Ammon's horn (tissue), 1 donor: ENCODE measurements around the gene TWNK.
"Not testable (repeated sequence)": the region's sequence is repeated elsewhere in the genome, so short reads cannot be mapped to it uniquely, and the experiment has no call there.

ENCODE experiments used
- DNase-seq: peaks from one replicate; pipeline ENCODE4 v3.0.0-alpha.2; 2016; ENCODE audit warnings: low spot score

TWNK gene

DNA sequence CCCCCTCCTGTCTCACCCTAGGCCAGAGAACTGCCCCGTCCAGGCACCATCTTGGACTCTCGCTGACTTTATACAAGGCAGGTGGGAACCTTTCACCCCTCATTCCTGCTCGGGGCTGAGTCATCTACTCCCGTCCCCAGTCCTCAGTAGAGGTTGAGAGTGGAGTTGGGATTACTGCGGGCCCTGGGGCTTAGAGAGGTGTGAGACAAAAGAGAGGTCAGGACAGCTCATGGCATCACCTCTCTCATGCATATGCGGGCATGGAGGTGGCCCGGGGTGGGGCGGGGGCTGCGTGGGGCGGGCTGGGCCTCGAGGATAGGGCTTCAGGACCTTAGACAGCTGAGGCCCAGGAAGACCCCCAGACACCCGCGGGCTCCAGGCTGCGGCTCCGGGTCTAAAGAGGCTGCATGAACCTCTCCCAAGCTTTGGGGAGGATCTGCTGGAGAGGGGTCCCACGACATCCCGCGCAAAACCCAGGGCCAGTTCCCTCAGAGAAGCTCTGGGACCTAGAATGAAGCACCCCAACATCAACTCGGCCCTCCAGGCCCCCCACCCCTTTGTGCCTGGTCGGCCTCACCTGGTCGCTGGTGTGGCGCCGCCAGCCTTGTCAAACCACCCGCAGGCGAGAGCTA is 43.3 kb downstream of the TWNK start:
- no peak for DNase-seq

DNA sequence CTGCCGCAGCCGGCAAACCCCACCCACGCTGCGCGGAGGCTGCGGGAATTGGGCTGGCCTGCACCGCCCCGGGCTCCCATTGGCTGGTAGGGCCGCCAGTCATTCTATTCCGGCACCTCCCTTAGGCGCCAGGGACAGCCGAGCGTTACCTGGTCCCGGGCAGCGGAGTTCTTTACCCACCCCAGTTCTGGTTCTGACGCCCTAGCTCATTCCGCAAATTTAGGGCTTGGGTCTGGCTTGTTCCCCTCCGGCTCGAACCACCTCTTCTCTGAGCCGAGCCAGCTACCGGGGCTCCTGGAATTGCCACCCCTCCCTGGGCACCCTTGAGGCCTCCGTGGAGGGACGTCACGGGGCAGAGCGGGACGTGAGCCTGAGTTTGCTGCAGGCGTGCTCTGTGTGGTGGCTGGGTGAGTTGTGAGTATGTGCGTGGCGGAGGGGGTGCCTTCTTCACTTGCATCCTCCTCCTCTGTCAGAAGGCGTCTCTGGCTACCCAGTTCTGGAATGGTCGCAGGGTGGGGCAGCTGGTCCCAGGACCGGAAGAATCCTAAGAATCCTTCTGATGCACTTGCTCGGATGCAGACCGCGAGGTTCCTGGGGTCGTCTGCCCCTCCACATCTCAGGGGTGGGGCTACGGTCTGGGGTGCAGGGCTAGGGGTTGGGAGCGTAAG is 43.9 kb downstream of the TWNK start, which contains the start of the genes PDZD7 and SFXN3:
Gene PDZD7 (minus strand): TSS at position 2 of the 668 bp plus-strand sequence. CDS start 910 bp downstream, outside the sequence.
Gene SFXN3 (plus strand): TSS at position 107 of the 668 bp plus-strand sequence. CDS start 3,461 bp downstream, outside the sequence.
- DNase-seq: peak; percentile 97

DNA sequence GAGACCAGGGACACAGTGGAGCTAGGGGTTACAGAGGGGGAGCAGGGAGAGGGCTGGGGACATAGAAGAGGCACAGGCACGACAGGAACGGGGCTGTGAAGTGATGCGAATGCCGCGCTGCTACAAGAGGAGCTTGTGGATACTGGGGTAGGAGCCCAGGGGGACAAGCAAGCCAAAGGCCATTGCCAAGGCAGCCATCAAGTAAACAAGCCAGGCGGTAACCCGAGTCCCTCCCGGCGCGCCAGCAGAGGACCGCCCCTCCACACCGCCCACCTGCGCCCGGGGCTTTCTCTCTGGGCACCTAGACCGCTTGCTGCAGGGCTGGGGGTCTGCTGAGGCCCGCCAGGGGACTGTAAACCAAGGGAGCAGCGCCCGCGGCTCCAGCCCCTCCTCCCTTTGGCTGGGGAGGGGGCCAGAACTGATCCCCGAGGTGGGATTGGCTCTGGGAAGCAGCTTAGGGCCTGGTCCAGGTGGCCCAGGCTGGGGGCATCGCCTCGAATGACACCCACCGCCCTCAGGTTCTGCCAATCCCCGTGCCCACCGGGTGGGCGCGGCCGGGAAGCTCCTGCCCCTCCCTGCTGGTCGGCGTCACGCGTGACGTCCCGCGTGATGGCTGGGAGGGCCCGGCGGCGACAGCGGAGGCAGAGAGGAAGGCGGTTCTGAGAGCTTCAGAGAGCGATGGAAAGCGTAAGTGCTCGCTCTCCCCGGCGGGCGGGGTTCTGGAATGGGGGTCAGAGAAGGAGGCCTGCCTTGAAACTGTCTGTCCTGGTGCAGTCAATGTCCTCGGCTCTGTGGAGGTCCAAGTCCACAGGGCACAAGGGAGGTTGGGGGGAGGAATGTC is 44.7 kb downstream of the TWNK start:
- peak; percentile 96 for DNase-seq

- DNase-seq: peak; percentile 89
These were observed 45.4 kb downstream of the TWNK start for GRCh38 chr10:101032637-101033224.

GRCh38 chr10:101033276-101033675 is 45.9 kb downstream of the TWNK start:
- DNase-seq: no peak

- DNase-seq: not testable (repeated sequence)
These were observed 47.1 kb downstream of the TWNK start for GRCh38 chr10:101034404-101034803.

DNA sequence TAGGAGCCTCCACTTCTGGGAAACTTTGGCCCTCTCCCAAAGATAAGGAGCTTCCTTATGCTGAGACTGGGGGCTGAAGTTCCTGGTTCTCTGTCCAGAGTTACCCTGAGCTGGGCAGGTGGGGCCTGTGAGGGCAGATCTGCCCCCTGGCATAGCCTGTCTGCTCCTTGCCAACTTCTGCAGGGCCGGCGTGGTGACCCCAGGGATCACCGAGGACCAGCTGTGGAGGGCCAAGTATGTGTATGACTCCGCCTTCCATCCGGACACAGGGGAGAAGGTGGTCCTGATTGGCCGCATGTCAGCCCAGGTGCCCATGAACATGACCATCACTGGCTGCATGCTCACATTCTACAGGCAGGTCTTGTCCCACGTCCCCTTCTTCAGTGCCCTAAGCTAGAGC is 48.0 kb downstream of the TWNK start:
- no peak for DNase-seq

DNA sequence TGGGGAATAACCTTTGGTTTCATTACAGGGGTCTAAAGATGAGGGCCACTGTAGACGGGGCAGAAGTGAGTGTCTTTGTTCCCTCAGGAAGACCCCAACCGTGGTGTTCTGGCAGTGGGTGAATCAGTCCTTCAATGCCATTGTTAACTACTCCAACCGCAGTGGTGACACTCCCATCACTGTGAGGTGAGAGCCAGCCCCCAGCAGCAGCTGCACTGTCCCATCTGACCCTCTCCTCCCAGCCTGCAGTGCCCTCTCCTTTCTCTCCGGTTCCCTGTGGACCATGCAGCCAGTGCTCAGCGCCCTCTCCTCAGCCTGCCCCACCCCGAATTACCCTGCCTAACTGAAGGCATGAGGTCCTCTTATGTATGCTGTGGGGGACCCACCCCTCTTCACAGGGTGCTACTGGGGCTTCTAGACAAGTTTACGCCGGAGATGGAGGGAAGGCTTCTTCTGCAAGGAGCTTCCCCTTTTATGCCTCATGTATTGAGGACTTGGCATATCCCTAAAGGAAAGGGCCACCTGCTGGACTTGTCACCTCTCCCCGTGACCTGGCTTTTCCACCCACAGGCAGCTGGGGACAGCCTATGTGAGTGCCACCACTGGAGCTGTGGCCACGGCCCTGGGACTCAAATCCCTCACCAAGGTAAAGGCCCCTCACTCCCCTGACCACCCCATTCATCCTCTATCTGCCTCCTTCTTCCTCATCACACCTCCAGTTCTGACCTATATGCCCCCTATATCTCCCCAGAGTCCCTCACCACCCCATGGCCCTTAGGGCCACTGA is 48.8 kb downstream of the TWNK start:
- DNase-seq: no peak

DNA sequence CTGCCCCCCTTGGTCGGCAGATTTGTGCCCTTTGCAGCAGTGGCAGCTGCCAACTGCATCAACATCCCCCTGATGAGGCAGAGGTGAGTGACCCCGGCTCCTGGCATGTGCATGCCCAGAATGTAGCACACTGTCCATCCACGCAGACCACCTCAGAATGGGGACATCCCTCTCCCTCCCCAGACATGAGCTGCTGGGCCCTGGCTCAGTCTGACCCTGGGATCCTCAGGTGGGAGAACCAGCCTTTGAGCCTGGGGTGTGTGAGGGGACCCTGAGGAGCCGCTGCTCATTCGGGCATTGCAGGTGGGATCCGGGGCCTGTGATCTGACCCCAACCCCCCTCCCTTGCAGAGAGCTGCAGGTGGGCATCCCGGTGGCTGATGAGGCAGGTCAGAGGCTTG is 49.4 kb downstream of the TWNK start:
- DNase-seq: no peak

- no peak for DNase-seq
These were observed 51.1 kb downstream of the TWNK start for GRCh38 chr10:101038484-101038883.

GRCh38 chr10:101040061-101040460 is 52.7 kb downstream of the TWNK start:
- DNase-seq: peak; percentile 63

DNA sequence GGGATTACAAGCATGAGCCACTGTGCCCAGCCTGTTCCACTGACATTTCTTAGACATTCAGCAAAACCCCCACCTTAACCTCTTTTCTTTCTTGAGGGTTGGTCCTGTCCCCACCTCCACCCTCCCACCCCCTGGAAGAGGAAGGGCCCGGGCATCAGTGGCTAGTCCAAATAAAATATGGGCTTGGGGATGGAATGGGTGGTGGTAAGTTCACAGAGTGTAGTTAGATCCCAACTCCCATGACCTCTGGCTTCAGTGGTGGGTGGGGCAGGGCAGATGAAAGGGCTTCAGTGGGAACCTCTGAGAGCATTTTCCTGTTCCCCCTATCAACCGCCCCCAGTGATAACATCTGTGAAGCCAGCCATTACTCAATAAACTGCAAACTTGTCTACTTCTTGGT is 53.5 kb downstream of the TWNK start:
- DNase-seq: no peak

- peak; percentile 91 for DNase-seq
These were observed 54.0 kb downstream of the TWNK start for GRCh38 chr10:101041252-101041761.

DNA sequence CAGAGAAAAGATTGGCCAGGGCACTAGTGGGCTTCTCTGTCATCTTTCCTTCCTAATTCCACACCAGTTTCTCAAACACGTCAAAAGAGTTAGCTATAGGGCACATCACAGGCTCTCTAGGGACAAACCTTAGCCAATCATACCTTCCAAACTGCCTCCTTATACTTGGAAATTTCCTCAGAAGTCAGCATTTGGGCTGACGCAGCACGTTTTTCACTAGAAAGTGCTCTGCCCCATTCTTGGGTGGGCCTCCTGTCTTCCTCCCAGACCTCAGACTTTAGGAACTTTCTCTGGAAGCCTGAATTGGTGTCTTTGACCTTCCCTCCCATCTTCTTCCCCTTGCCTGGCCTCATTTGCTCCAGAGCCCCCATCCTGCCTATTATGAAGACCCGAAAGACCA is 54.8 kb downstream of the TWNK start:
- no peak for DNase-seq

GRCh38 chr10:101042667-101043362 is 55.5 kb downstream of the TWNK start:
- peak; percentile 94 for DNase-seq

GRCh38 chr10:101043363-101043707 is 56.0 kb downstream of the TWNK start:
- DNase-seq: no peak
